Mesenteric fat pad (tissue), 1 donor: ENCODE data around the gene PACSIN2. TPM values are rescaled to one million over a fixed set of nuclear protein-coding genes. Genes with fewer than 3 reads are reported as not detected.
"Not testable (repeated sequence)": the region's sequence is repeated elsewhere in the genome, so short reads cannot be mapped to it uniquely, and the experiment has no call there.

Experiments
- DNase-seq: peaks from one replicate; pipeline ENCODE4 v3.0.0-alpha.2; 2020; ENCODE audit warnings: low spot score
- total RNA-seq: library from RNA; stranded (reverse); fragmentation: NEBNext Ultra II Directional; extraction: Animal tissue kit (Norgen Biotek cat#: 25700); gene quantifications from one replicate; pipeline ENCODE4 v1.2.1, GENCODE V29; 2021
- donor health status: DM: yes; HTN: yes; CAD: no.

PACSIN2 gene
- total RNA-seq, 1 donor from 2014 or later, result 52.2 TPM

- no peak for DNase-seq
Observed at GRCh38 chr22:42967005-42967404, 47.9 kb downstream of the PACSIN2 start.

DNA sequence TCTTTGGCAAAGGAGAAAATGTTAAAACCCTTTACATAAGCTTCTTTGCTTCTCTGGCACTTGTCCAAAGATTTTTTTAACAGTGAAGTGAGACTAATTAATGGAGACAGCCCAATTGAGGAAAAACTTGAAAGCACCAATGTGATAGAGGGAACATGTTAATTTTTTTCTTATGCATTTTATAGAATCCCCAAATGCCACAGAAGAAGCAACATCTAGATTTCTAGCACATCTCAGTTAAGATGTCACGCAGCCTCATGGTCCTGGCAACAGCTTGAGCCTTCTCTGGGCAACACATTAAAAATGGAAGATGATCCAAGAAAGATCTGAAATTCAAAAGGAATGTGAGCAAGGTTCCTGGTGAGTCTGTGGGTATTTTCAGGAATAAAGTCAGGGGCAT lies 48.5 kb downstream of the PACSIN2 start:
- no peak for DNase-seq

GRCh38 chr22:42964994-42965699 lies 49.8 kb downstream of the PACSIN2 start:
- no peak for DNase-seq

GRCh38 chr22:42963231-42963595 lies 51.7 kb downstream of the PACSIN2 start:
- no peak for DNase-seq

- no peak for DNase-seq
Observed at GRCh38 chr22:42962295-42963230, 52.4 kb downstream of the PACSIN2 start.

DNA sequence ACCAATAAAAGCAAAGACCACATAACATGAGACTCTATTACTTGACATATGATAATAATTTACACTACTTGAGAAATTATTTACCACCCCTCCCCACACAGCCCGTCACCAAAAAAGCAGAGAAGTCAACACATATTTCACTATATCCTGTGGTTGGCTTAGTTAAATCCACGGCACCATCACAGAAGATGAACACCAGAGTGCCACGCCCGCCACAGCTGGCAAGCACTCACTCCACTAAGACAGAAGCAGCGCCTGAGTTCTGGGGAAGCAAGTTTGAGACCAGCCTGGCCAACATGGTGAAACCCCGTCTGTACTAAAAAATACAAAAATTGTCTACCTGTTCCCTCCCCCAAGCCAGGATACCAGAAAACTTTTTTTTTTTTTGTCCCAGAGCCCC lies 53.1 kb downstream of the PACSIN2 start:
- no peak for DNase-seq

GRCh38 chr22:42961400-42961690 lies 53.6 kb downstream of the PACSIN2 start:
- not testable (repeated sequence) for DNase-seq

- DNase-seq, result no peak
Observed at GRCh38 chr22:42960531-42961399, 54.2 kb downstream of the PACSIN2 start.

GRCh38 chr22:42959576-42960509 lies 55.1 kb downstream of the PACSIN2 start:
- no peak for DNase-seq

DNA sequence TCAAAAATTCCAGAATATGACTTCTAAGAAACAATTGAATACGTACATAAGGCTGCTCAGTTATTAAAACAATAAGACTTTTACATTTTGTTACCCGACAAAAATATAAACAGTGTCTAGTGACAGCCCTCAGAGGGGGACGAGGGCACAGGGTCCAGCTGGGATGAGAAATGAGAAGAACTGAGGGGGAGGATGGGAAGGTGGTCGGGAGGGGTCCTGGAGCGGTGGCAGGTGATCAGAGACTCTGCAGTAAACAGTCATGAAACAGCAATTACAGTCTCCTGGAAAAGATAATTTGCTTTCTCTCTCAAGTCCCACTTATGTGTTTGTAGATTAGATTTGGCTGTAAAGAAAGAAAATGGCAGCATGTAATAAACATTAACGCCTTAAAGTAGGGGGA lies 56.0 kb downstream of the PACSIN2 start:
- DNase-seq, result no peak

GRCh38 chr22:42957958-42958357 lies 57.0 kb downstream of the PACSIN2 start:
- no peak for DNase-seq

- DNase-seq, result no peak
Observed at GRCh38 chr22:42957544-42957943, 57.4 kb downstream of the PACSIN2 start.

DNA sequence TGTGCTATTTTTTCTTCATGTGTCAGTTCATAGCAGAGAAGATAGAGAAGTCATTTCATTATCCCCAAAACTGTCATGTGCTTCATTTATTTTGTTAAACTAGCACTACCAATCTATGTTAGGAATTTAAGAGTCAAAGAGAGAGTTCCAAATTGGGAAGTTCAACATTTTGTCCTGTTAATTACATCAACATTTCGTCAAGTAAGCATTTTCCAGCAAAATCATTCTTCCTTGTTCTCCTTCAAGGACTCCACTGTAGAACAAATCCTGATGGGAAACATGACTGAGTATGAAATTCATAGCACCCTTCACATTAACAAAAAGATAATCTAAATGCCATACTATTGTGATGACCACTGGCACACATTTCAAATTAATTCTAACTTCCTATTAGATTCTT lies 59.1 kb downstream of the PACSIN2 start:
- DNase-seq, result no peak

DNA sequence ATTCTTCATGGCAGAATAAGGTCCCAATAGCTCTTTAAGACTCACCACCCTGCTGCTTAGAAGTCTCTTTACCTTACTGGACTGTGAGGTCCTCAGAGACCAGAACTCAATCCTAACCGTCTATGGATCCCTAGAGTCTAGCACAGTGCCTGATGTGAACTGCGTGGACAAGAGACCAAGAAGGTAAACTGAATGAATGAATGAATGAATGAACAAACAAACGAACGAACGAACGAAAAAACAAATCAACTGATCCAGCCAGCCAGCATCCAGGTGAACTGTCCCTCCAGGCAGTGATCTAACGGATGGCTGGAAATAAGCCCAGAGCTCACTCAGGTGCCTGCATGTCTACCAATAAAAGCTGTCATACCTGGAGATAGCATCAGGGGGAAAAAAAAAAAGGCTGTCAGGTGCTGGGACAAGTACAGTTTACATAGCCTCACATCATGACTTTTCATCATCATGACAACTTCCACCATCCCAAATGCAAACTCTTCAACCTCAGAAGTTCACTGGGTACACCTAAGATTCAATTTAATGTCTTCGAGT lies 59.8 kb downstream of the PACSIN2 start:
- no peak for DNase-seq

GRCh38 chr22:42953751-42954150 lies 61.2 kb downstream of the PACSIN2 start:
- not testable (repeated sequence) for DNase-seq

- no peak for DNase-seq
Observed at GRCh38 chr22:42951093-42951710, 63.7 kb downstream of the PACSIN2 start.

DNA sequence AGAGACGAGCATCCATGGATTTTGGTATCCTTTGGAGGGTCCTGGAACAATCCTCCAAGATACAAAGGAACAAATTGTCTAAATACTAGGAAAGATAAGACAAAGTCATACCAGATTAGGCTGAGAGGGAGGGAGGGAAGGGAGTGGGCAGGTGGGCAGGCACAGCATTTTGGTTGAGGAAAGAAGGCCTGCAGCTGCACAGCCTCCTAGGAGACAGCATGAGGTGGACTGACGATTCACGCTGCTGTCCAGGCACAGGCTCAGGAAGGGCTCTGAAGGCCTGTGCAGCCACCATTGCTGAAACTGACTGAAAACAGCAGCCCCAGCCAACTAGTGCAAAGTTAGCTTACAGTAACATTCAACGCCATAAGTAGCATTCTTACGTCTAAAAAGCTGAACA lies 64.7 kb downstream of the PACSIN2 start:
- no peak for DNase-seq

GRCh38 chr22:42949159-42949558 lies 65.8 kb downstream of the PACSIN2 start:
- DNase-seq, result no peak

DNA sequence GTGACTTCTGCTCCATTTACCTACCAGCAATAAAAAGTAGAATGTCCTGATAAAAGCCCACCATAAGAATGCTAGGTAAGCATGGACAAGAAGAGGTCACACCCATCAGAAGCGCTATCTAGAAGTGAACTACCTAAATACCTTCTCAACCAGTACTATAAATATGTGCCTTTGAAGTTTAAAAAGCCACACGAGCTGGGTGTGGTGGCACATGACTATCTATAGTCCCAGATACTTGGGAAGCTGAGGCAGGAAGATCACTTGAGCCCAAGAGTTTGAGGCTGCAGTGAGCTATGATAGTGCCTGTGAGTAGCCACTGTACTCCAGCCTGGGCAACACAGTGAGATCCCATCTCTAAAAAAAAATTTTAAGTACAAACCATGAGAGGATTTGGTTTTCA lies 66.7 kb downstream of the PACSIN2 start:
- DNase-seq, result no peak
